Renal cortical epithelial cell (primary cell): ENCODE results near the gene CCL1. TPM values are rescaled to one million over a fixed set of nuclear protein-coding genes. Genes with fewer than 3 reads are reported as not detected.

Experiments
- DNase-seq: peaks from one replicate; pipeline ENCODE4 v3.0.0-alpha.2; 2011; ENCODE audit warnings: low read depth
- total RNA-seq: library from RNA; depleted of rRNA; stranded (reverse); fragments of >200 nt; gene quantifications from 2 replicates; pipeline ENCODE4 v1.2.3, GENCODE V29; 2014

CCL1 gene
- total RNA-seq, 1 donor from 2014 or later: not detected

DNA sequence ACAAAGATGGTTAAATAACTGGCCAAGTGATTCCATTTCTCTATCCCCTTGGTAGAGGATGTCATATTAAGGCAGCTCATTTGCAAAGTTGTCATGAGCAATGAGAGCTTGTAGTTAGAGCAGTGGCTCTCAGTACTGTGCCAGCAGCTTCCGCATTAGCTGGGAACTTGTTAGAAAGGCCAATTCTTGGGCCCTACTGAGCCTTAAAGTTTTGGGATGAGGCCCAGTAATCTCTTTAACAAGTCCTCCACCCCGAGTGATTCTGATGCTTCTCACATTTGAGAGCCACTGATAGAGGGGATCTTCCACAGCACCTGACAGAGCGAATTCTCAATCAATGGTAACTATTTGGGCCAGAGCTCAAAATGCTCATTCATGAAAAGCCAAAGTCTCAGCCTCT, 20.2 kb upstream of the CCL1 start:
- DNase-seq: no peak

DNA sequence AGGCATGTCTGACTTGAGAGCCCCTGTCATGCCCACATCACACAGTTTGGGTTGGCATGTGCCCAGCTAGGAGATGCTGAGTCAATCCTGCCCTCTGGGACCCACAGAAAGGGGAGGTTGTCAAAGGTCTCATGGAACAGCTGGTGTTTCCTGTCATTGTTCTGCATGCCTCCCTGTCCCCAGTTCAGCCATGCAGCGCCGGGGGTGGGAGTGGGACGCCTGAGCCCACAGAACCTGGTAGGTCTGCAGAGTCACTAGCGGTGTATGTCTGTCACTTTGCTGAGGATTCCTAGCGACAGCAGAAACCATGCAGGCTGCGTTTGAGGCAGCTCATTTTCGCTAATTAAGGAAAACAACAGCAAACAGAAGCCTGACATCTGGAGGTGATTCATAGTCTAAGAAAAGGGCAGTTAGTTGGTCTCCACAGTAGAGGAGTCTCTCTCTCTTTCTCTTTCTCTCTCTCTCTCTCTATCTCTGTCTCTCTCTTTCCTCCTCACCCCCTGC, 19.6 kb upstream of the CCL1 start:
- DNase-seq: no peak

DNA sequence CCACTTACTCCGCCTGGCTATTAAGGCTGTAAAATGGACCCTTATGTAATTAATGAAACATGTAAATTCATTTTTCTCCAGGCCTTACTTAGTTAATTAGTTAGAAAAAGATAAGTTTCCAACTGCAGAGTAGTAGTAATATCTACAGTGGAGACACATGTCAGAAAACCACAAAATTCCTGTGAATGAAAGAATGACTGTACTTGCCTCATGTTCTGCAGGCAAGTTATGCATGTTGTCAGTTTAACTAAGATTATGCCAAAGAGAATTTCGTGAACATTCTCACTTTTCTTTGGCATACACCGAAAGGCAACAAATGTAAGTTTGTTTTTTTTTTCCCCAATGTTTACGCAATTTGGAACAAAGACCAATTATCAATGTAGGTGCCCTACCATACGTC, 16.8 kb upstream of the CCL1 start:
- DNase-seq: no peak

DNA sequence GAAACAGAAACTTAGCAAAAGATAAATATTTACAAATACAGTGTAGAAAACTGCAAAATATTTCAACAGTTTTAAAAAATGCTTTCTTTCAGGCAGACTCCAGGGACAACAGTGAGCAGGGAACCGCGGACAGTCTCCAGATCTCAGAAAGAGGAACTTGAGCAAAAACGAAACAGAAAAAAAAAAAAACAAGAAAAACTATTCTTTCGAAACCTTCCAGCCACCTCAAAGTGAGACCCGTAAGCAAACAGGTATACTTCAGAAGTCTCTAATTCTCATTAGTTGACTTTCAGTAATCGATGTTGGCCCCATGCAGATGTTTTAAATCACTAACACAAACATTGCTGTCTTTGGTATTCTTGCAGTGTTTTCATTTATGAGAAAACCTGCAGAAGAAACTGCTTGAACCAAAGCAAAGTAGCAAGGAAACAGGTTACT, 15.7 kb upstream of the CCL1 start:
- no peak for DNase-seq

DNA sequence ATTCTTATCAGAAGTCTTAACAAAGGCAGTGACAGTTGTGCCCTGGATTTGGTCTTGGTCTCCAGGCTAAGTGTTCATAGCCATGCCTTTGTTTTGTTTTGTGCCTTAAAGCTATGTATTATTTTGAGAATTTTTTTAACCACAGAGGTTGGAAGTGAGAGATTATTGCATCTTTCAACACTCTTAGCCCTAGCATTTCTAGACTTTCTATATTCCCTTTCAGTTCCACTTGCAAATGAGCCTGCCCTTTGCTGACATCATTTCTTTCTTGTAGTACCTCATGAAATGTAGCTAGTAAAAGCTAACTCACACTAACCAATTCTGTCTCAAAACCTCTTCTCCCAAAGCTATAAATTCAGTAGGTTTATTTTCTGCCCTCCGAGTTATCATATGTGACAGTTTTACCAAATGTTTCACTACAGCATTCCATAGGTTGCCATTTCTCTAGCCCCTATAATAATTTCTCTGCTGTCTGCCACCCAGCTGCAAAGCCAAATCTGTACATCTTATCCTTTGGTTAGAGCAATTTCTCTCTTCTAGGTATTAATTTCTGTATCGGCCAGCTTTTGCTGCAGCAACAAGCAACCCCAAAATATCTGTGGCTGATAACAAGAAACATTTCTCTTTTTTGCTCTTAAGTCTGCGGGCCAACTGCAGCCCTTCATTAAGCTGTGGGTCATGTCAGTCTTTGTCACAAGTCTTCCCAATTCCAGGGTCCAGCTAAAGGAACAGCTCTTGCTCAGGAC, 14.2 kb upstream of the CCL1 start:
- DNase-seq: no peak

DNA sequence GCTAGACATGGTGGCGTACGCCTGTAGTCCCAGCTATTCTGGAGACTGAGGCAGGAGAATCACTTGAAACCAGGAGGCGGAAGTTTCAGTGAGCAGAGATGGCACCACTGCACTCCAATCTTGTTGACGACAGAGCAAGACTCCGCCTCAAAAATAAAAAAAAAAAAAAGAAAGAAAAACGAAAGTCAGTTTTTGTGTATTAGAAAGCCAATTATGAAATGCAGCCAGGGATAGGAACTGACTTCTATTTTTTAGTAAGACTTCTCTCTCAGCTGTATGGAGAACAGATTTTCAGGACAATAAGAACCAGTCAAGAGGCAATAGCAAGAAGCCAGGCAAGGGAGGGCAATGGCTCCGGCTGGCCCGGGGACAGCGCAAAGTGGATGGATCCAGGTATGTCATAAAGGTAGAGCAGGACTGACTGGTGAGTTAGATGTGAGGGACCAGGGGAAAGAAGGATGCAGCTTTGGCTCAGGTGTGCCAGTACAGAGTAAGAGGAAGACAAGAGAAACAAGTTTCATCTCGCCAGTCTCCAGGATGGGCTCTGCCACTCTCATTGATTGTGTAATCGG, 12.5 kb upstream of the CCL1 start:
- DNase-seq: no peak

DNA sequence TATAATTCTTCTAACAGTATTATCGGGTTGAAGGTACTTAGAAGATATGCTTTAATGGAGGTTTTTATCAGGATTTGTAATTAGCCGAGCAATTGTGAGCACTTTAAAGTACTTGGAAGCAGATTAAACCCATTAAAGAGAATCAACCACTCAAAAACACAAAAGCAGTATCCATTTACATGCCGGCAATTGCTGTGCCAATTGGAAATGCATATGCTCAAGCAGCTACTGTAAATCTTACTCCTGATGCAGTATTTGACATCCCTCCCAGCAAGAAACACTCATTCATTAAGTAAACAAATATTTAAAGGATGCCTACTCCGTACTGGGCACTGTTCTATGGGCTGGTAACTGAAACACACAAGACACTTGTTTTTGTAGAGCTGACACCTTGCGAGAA, 11.4 kb upstream of the CCL1 start:
- no peak for DNase-seq

DNA sequence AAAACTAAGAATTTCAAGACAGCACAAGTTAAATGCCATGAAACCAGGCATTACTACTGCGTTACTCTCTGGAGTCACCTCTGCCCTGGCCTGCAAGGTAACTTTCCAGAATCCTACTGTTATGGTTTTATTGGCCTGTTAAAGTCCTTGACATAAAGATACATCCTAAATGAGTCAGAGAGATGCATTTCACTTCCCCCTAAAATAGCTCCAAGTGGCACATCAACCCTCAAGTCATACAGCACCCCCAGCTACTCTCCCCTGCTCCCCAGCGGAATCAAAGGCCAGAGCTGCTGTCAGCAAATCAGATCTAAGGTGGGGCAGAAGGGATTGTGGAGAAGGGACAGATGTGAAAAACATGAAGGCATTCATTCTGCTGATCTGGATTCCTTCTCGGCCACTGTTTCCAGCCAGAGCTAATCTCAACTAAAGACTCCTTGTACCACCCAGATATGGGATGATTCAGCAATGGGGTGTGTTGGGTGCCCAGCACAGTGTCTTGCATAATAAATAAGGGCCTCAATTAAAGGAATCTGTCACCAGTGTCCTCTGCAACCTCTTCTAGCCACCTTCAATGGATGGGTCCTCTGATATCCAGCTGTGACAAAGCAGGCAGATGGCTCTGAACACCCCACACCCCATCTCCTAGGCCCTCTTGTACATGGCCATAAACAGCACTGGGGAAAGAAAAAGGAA, 8.5 kb upstream of the CCL1 start:
- DNase-seq: no peak

DNA sequence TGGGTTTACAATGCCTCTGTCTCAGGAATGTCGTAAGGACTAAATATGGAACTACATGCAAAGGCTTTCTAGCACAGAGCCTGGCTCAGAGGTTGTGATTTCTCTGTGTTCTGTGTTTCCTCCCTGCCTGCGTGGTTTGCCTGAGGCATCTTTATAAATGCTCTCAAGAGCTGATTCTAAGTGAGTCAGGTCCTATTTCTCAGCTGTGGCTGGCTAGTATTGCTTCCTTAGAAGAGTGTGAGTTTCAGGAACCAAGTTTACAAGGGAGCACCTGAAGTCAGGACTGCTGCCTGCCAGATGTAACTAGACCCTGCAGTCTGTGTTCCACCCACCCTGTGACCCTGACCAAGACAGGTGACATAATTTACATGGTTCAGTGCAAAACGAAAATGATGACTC, 8.0 kb upstream of the CCL1 start:
- DNase-seq: peak; percentile 7

DNA sequence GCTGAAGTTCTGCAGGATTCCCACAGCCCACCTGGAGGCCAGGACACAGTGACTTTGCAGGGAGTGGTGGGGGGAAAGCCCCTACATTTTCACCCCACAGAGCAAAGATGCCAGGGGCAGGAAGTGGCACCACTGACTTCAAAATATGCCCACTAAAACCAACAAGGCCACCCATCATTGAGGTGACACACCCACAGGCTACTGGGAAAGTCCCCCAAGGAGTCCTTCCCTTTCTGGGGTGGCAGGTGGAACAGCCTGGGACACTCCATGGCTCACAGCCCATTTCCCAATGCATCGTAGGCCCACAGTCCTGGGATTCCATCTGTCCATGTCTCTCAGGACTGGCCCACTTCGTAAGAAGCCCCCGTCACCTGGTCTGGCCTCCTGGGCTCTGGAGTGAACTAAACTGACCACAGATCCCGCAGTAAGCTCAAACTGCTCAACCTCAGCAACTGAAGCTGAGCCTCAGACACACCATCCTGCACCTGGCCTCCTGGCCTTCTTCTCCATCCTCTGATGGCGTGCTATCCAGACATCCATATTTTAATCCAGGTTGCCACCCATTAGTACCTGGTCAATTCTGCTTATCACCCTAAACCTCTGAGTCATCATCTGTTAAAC, 7.5 kb upstream of the CCL1 start:
- no peak for DNase-seq

DNA sequence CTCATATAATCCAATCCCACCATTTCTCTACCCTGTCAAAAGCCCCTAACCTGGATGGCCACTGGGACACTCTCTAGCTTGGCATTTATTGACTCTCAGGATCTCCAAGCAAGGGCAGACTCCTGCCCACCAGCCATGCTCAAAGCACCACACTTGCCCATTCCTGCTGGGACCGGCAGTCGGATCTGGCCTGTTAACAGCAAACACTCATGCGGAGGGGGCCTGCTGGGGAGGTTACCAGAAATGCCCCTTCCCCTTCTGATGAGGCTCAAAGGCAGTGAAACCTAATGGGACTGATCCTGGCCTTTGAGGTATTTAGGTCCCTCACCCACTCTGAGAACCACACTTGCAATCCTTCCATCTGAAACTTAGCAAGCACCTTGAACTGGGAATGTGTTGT, 6.5 kb upstream of the CCL1 start:
- no peak for DNase-seq

DNA sequence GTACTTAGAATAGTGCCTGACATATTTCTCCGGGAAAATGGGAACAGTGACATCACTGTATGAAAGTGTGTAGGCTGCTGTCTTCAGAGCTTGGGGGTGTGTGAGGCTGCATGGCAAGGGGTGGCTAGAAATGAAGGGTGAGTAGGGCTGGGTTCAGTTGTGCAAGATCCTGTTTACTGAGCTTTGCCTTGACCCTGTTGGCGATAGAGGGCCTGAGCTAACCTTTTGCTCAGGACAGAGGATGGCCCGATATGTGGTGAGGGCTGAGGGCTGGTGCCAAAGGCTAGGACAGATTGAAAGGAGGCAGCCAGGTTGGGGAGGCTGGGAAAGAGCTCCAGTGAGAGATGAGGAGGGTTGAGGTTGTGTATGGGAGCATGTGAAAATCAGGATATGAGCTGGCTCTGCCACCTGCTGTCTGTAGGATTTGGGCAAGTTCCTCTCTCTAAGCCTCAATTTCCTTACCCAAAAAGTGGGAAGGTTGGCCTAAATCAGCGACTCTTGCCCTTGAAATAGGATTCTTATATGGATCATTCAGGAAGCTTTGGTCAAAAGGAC, 6.0 kb upstream of the CCL1 start:
- no peak for DNase-seq

DNA sequence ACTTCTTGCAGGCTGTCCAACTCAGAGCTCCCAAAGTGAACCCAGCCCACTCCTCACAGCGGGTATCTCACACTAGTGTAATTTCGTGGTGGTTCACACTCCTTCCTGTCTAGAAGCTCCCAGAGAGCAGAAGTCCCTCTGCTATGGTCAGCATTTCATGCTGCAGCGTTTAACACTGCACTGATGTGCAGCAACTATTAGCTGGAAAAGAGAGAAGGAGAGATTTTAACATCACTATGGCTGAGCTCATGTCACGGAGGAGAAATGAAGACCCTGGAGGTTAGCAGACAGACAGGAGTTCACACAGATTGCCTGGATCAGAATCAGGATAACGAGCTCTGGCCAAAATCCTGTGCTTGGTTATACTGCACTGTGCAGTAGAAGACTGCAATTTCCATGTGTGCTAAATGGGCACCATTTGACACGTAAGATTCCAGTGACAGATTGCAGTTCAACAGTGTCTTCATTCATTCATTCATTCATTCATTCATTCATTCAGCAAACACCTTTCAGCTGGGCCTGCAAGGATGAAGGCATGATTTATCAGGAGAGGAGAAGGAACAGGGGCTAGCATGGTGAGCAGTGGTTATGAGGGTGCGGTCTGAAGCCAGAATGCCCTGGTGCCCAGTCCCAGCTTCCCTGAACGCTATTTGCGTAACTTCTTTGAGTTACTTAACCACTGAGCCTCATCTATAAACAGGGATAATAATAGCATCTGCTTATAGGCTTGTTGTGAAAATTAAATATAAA, 5.3 kb upstream of the CCL1 start:
- DNase-seq: no peak

DNA sequence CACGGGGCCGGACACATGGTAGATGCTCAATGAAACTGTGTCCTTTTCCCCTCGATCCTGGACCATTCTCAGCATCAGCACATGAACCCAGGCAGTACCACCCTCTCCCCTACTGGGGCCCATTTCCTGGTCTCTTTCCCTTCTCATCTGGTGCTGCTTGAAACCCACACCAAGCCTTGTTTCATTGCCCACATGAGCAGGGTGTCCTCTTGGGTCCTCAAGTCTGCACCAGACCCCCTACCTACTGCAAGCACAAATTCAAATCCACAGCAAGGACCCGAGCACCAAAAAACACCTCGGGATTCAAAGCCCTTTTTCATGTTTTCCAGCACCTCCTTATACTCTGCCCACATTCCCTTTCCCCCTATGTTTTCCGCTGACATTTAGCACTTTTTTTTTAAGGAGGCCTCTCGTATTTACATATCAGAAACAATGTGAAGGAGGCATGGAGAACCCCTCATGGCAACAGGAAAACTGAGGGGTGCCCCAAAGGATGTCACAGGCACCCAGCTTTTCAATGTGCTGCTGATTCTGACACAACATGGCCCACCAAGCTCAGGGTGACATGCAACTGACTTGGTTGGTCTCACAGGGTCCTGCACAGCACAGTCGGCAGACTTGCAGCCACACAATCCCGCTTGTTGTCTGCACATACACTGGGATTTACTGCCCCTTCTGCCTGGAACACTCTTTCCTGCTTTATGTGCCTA, 4.6 kb upstream of the CCL1 start:
- DNase-seq: no peak

DNA sequence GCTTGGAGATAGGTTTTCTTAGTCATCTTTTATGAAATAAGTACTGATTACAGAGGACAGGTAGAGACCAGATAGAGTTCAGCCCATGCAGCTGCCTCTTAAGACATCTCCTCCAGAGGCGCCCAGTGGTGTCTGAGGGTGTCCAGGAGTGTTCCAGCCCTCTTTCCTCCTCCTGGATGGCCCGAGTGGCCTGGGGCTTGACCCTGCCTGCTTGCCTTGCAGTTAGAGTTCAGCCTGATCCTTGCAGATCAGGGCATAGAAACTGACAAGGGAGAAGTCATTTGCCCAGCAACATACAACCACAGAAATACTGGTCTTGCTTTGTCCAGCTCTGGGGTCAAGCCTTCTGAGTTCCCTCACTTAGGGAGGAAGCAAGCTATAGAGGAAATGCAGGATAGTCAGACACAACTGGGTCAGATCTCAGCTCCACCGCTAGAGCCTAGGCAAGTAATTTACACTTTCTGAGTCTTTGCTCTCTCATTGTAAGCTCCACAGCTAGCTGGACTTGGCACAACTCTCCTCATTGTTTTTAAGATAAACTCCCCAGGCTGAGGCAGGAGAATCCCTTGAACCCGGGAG, 3.6 kb upstream of the CCL1 start:
- no peak for DNase-seq

DNA sequence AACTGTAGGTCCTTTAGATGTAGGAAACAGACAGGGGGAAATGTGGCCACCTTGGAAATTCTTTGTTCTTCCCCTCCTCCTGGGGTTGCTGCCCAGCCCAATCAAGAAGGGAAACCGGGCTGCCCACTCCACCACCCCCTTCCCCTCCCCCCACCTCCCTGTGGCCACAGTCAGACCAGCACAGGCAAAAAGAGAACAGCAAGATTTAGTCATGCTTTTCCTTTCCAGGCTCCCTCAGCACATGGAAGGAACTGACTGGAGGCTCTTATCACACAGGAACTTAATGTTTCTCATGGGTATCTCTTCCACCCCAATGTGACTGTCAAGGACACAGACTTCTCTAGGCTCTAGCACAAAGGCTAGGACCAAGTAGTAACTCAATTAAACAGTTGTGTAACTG, 3.0 kb upstream of the CCL1 start:
- DNase-seq: no peak

DNA sequence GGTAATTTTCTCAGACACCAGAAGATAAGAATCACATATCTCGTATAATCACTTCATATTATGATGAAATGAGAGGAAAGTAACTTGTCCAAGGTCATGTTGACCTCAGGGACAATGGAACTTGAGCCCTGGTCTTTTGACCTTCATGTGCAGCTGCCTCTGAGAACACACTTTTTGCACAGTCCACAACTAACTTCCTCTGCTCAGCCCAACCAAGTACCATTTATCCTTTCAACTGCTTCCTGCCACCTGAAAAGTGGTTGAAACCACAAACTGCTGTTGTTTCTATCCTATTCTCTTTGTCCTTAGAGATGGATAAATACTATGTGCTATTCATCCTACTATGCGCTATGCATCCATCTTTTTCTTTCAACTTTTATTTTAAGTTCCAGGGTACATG, 2.3 kb upstream of the CCL1 start:
- DNase-seq: no peak

DNA sequence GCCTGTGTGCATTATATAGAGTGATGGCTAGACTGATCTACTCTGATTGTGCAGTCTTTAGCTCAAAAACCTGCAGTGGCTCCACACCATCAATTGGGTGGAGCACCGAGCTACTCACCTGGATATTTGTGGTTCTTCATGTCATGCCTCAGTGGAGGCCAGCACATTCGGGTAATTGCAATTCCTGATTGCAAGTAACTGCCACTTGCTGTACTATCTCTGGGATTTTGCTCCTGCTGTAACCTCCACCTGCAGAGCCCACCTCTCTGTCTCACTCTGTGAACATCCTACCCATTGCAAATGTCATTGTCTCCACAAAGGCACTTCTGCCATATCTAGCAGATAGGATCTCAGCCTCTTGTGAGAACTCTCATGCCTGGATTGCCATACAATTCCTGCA, 1.7 kb upstream of the CCL1 start:
- no peak for DNase-seq

DNA sequence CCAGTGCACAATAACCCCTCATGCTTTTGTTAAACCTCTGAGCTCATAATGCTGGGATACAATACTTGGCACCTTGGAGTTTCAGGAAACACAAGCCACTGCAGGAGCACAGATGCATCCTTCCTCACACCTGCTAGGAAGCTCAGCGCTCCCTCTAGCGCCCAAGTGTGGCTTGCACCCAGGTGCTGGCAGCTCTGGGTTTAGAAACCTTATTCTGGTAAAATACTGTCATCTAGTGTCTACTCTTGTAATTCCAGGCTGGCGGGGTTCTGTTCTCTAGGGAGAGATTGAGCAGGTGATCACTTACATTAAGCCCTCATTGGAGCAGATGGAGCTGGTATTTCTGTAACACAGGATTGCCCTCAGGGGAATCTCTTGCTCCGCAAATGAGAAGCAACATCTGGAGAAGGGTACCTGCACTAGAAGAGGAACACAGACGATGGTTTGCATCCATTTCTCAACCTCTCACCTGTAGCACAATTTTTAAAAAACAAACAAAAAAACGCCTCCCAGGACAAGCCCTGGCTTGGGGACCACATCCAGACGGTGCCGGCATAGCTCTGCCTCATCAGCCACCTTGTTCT, 1.5 kb downstream of the CCL1 start:
- DNase-seq: peak; percentile 82

DNA sequence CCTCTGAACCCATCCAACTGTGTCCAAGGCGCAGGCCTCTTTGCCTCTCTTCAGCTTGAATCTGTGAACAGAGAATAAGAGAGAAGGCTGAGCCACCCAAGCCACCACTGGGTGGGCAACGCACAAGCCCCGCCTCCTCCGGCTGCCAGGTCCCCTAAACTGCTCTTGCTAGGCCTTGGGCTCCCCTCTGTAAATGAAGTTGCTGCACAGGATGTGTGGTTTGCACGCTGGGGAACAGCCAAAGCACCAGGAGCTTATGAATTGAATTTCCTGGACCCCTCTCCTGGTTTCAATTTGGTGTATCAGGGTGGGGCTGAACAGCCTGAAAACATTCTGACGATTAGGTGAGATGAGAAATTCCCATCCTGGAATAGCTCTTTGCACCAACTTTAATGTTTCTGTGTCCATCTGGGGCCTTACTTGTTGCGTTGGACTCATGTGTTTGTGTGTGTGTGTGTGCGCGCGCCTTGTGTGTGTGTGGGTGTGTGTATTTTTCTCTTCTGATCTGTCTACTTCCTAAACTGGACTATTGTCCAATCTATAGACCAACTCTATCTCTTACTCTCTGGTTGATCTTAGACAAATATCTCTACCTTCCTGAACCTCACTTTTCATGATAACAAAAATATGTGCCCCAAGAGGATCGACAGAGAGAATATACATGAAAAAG, 2.3 kb downstream of the CCL1 start:
- no peak for DNase-seq
